CD1c-positive myeloid dendritic cell (primary cell): ENCODE results near the gene ATRIP.
A peak's percentile ranks its signal among the peaks of the same experiment; 100 is the strongest.

Experiments
- DNase-seq: peaks from one replicate; pipeline ENCODE4 v3.0.0-alpha.2; 2016; ENCODE audit errors: extremely low spot score

ATRIP gene

GRCh38 chr3:48423883-48424695, 22.4 kb upstream of the ATRIP start:
- DNase-seq, result no peak

GRCh38 chr3:48425281-48425812, 21.2 kb upstream of the ATRIP start:
- no peak for DNase-seq

- no peak for DNase-seq
These were observed 20.1 kb upstream of the ATRIP start for GRCh38 chr3:48426401-48426909.

- DNase-seq, result no peak
These were observed 19.4 kb upstream of the ATRIP start for GRCh38 chr3:48426944-48427629.

- DNase-seq, result no peak
These were observed 18.9 kb upstream of the ATRIP start for GRCh38 chr3:48427630-48427962.

GRCh38 chr3:48428088-48428571, 18.4 kb upstream of the ATRIP start:
- no peak for DNase-seq

- DNase-seq, result peak; percentile 5
These were observed 17.8 kb upstream of the ATRIP start for GRCh38 chr3:48428572-48429316.

- DNase-seq, result peak; percentile 56
These were observed 17.1 kb upstream of the ATRIP start for GRCh38 chr3:48429317-48429959.

GRCh38 chr3:48429960-48430707, 16.4 kb upstream of the ATRIP start, which contains the start of gene PLXNB1:
TSS of gene PLXNB1 (minus strand) at chr3:48430086. CDS start at chr3:48424611, 5,475 bp downstream.
- DNase-seq, result no peak

GRCh38 chr3:48430708-48431101, 15.8 kb upstream of the ATRIP start:
- no peak for DNase-seq

GRCh38 chr3:48431224-48432029, 15.1 kb upstream of the ATRIP start:
- DNase-seq, result peak; percentile 29

- no peak for DNase-seq
These were observed 13.8 kb upstream of the ATRIP start for GRCh38 chr3:48432411-48433371.

- DNase-seq, result no peak
These were observed 12.9 kb upstream of the ATRIP start for GRCh38 chr3:48433472-48434118.

GRCh38 chr3:48434591-48435222, 11.8 kb upstream of the ATRIP start:
- DNase-seq, result no peak

- no peak for DNase-seq
These were observed 11.3 kb upstream of the ATRIP start for GRCh38 chr3:48435223-48435595.

- peak; percentile 88 for DNase-seq
These were observed 10.6 kb upstream of the ATRIP start for GRCh38 chr3:48435774-48436476.

- DNase-seq, result no peak
These were observed 10.1 kb upstream of the ATRIP start for GRCh38 chr3:48436477-48436787.
